GM12801 (cell line): ENCODE measurements around the gene HTRA3.

Experiments used
- TF ChIP-seq, protein P1 (sequence below): IDR thresholded peaks from one replicate; pipeline ENCODE4 v1.5.1; 2011; ENCODE audit warnings: control low read depth; ENCODE audit not compliant: insufficient read length; ENCODE audit errors: extremely low read depth

Gene HTRA3

DNA sequence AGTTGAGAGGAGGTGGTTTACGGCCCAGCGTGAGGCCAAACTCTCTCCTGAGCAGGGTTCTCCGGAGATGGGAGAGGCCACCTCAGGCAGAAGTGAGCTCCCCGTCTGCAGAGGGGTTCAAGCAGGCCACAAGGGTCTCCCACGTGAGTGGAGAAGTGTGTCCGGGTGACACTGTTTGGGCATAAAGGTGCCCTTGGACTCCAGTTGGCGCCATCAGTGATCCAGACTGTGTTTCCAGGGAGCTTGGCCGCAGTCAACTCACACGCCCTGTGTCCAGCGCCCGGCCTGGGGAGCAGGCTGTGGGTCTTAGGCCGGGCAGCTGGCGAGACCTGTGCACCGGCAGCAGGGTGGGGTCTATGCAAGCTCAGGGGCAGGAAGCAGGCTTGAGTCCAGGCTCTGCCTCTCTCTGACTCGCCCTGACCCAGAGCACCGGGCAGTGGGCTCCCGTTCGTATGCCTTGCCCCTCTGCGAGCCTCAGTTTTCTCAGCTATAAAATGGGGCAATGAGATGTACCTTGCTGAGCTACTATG, 24.6 kb upstream of the HTRA3 start:
- TF ChIP-seq, protein P1, sequence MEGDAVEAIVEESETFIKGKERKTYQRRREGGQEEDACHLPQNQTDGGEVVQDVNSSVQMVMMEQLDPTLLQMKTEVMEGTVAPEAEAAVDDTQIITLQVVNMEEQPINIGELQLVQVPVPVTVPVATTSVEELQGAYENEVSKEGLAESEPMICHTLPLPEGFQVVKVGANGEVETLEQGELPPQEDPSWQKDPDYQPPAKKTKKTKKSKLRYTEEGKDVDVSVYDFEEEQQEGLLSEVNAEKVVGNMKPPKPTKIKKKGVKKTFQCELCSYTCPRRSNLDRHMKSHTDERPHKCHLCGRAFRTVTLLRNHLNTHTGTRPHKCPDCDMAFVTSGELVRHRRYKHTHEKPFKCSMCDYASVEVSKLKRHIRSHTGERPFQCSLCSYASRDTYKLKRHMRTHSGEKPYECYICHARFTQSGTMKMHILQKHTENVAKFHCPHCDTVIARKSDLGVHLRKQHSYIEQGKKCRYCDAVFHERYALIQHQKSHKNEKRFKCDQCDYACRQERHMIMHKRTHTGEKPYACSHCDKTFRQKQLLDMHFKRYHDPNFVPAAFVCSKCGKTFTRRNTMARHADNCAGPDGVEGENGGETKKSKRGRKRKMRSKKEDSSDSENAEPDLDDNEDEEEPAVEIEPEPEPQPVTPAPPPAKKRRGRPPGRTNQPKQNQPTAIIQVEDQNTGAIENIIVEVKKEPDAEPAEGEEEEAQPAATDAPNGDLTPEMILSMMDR = no peak

DNA sequence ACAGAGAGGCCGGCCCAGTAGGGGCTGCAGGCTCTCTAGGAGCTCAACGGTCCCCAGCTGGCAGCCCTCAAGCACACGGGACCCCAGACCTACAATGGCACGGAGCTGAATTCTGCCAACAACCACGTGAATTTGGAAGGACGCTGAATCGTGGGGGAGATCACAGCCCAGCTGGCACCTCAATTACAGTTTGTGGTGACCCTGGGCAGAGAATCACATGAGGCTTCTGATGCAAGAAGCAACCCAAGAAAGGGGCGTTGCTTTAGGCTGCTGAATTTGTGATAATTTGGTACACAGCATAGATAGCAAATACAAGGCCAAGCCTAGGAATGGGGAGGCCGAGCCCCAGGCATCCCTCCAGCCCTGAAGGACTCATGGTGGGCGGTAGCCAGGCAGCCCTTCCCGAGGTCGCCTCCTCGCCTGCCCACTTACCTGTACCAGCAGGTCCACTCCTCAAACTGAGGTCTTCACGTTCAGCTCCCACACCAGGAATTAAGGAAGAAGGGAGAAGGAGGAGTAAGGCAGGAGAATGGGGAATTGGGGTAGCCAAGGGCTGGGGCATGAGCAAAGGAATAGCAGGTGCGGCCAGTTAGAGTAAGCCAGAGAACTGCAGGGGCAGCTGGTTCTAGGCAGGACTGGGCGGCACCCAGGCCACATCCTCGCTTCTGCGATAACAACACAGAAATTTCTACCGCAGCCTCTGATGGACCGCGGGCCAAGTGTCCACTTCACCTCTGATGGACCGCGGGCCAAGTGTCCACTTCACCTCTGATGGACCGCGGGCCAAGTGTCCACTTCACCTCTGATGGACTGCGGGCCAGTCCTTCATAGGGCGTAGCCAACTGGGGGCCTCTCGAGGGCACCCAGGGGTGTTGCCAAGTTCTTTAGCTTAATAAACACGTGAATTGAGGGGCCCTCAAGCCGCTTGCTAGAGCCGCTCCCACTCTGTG, 23.4 kb upstream of the HTRA3 start:
- TF ChIP-seq, protein P1 = no peak

DNA sequence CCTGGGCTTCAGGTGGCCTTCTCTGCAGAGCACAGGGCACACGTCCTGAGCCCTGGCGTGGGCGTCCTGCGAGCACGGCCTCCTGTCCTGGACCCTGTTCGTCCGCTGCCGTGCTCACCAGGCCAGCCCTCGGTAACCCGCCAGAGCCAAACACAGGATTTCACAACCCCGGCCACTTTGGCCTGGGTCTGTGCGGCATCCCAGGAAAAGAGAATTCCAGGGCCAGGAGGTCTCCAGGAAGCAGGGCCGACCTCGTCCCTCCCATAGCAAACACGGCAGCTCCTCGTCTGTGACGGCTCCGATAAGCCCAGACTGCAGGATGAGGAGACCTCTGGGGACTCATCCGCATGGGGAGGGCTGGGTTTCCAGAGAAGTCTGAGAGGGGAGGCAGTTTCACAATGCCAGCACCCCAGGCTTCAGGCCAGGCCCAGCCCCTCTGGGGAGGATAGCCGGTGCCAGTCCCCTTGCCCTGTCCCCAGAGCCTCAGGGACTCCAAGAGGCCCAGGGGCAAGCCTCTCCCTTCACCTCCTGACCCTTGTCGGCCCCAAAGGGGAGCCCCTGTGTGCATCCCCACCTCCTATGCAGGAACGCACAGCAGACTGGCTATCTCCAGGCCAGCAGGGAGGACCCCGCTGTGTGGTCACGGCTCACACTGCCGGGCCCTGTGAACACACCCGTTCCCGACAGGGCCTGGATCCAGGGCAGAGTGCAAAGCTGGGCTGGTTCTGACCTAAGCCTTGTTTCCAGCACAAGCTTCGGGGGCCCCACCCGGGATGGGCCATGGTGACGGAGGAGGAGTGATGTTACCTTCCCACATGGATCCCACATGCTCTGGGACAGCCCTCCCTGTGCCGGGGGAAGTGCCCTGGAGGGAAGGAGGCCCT, 22.3 kb upstream of the HTRA3 start:
- TF ChIP-seq, protein P1 = no peak

DNA sequence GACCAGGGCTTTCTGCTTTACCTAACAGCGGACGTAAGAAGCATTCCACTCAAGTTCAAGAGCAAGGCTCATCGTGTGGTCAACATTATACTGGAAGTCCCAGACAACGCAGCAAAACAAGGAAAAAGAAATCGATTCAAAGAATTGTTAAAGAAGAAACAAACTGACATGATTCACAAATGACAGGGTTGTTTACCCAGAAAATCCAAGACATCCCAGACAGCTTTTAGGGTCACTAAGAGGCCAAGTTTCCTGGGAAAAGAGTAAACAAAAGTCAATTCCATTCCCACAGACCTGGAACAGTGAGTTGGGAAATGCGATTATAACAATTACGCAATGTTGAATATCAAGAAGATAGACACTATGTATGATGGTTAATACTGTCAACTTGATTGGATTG, 21.5 kb upstream of the HTRA3 start:
- TF ChIP-seq, protein P1 = no peak

DNA sequence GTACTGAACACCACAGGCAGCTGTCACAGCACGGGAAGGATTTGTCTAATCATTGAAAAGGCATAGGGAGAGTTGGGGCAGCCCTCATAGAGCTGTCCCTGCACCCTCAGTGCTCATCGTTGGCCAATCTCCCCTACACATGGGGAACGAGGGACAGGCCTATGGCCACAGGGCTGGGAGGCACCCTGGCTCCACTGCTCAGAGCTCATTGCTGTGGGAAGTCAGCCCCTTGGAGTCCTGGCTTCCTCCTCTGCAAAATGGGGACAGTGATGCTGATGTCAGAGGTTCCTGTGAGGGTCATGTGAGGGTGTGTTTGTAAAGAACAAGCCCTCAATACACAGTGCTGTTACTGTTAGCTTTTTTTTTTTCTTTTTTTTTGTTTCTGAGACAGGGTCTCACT, 19.3 kb upstream of the HTRA3 start:
- TF ChIP-seq, protein P1 = no peak

DNA sequence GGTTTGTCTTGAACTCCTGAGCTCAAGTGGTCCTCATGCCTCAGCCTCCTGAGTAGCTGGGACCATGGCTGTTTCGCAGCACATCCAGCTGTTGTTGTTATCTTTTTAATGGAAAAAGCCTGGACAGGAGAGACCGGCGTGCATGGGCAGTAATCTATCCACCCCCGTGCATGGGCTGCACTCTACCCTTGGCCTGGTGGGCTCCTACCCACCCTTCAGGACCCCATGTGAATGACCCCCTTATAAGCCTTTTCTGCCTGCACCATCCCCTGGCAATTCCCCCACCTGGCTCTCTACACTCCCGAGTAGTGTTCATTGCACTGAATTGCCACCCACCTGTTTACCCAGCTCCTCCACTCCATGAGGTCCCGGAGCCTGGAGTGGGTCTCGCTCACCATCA, 18.9 kb upstream of the HTRA3 start:
- TF ChIP-seq, protein P1 = no peak
